HepG2 (cell line): ENCODE measurements around the gene FKBP5. TPM values are rescaled to one million over a fixed set of nuclear protein-coding genes. Genes with fewer than 3 reads are reported as not detected.

Experiments used
- ATAC-seq: fragments of 200-7000 bp; cut with Tn5 transposase; 3 replicates; pipeline ENCODE4 v1.9.1; 2020; ENCODE audit warnings: mild to moderate bottlenecking, moderate library complexity
- BruUV-seq: library from RNA; stranded (reverse); fragments of 400-500 nt; replicated peaks from 2 replicates; lab custom pipeline; 2021; lab: Mats Ljungman, UMichigan
- CTCF ChIA-PET: fragments of 300-600 bp; formaldehyde crosslinking; extraction: SDS; loops from one replicate; lab custom pipeline; 2021; ENCODE audit warnings: low total read pairs, inconsistent platforms, low intra/inter-chr PET ratio; lab: Yijun Ruan, JAX
- POLR2A ChIA-PET: fragments of 350-600 bp; sonication (Branson Sonifier 250); formaldehyde crosslinking; loops from one replicate; lab custom pipeline; 2020; ENCODE audit warnings: antibody characterized with exemption, inconsistent platforms; lab: Yijun Ruan, JAX
- DNase-seq: peaks from one replicate; pipeline ENCODE4 v3.0.0-alpha.2; 2015; ENCODE audit warnings: low spot score
- FAIRE-seq: peaks from 3 replicates; lab custom pipeline; 2011; peaks lifted over from hg19 to GRCh38; lab: Jason Lieb, UNC
- H2AFZ ChIP-seq: one replicate; pipeline ENCODE4 v1.6.1; 2011; ENCODE audit warnings: low read length, inconsistent platforms
- H3K27ac ChIP-seq: fragments of 300-600 bp; 3 replicates; pipeline ENCODE4 v1.8.0; 2011; ENCODE audit warnings: mixed run types, mild to moderate bottlenecking, mixed read lengths, low read length, inconsistent platforms; ENCODE audit not compliant: insufficient read depth; ENCODE audit errors: extremely low read length
- H3K27me3 ChIP-seq, 2 experiments: fragments of 200-600 bp in 1 of 2; 2 replicates in 1 of 2; 3 replicates in 1 of 2; pipeline versions ENCODE4 v1.6.0 to v1.8.0; 2011; ENCODE audit warnings: low read length in 2 of 2, mild to moderate bottlenecking in 2 of 2, moderate library complexity in 2 of 2, inconsistent platforms in 1 of 2; ENCODE audit not compliant: insufficient read depth in 2 of 2, control insufficient read depth in 1 of 2
- H3K36me3 ChIP-seq, 2 experiments: fragments of 200-600 bp in 1 of 2; replicated peaks in 1 of 2; 2 replicates in 1 of 2; 3 replicates in 1 of 2; pipeline versions ENCODE4 v1.5.1 to v1.8.0; 2011; ENCODE audit warnings: low read length in 2 of 2, inconsistent platforms in 1 of 2; ENCODE audit not compliant: insufficient read depth in 2 of 2, control insufficient read depth in 1 of 2
- H3K4me1 ChIP-seq: 2 replicates; pipeline ENCODE4 v1.5.1; 2012; ENCODE audit warnings: low read length, inconsistent platforms; ENCODE audit not compliant: insufficient read depth
- H3K4me2 ChIP-seq: 2 replicates; pipeline ENCODE4 v1.6.0; 2011; ENCODE audit warnings: low read depth, low read length, inconsistent platforms
- H3K4me3 ChIP-seq, 3 experiments: fragments of 200-600 bp in 1 of 3; sonication (generic), shearing (Covaris generic) in 1 of 3; replicated peaks in 1 of 3; 2 replicates each; pipeline ENCODE4 v1.5.1; 2011 to 2016; ENCODE audit warnings: low read length in 3 of 3, inconsistent platforms in 2 of 3, low read depth in 2 of 3, mild to moderate bottlenecking in 2 of 3, control low read depth in 1 of 3, mixed read lengths in 1 of 3; ENCODE audit not compliant: insufficient read depth in 1 of 3
- H3K79me2 ChIP-seq: one replicate; pipeline ENCODE4 v1.6.1; 2011; ENCODE audit warnings: low read length, inconsistent platforms; ENCODE audit not compliant: insufficient read depth
- H3K9ac ChIP-seq: 2 replicates; pipeline ENCODE4 v1.6.0; 2011; ENCODE audit warnings: mild to moderate bottlenecking, low read depth, low read length, inconsistent platforms; ENCODE audit not compliant: insufficient read depth
- H3K9me3 ChIP-seq: 2 replicates; pipeline ENCODE4 v1.5.1; 2012; ENCODE audit warnings: mild to moderate bottlenecking, low read length
- H4K20me1 ChIP-seq: 2 replicates; pipeline ENCODE4 v1.6.0; 2011; ENCODE audit warnings: inconsistent platforms, mild to moderate bottlenecking, low read length, moderate library complexity; ENCODE audit not compliant: insufficient read depth
- NAIF1 ChIP-seq: sonication (generic); formaldehyde crosslinking; IDR thresholded peaks from 2 replicates; pipeline ENCODE4 v1.5.0; 2020; ENCODE audit warnings: mild to moderate bottlenecking, missing genetic modification reagents, borderline replicate concordance
- NFYB ChIP-seq: sonication (generic); formaldehyde crosslinking; IDR thresholded peaks from 2 replicates; pipeline ENCODE4 v1.4.0; 2020; ENCODE audit warnings: missing genetic modification reagents
- PPARG ChIP-seq: conservative IDR thresholded peaks from 2 replicates; pipeline ENCODE4 v1.6.1; 2016; ENCODE audit warnings: missing biosample characterization, missing genetic modification reagents
- ZNF326 ChIP-seq: sonication (generic); formaldehyde crosslinking; IDR thresholded peaks from 2 replicates; pipeline ENCODE4 v1.4.0; 2020; ENCODE audit warnings: missing genetic modification reagents, borderline replicate concordance
- ZNF451 ChIP-seq: sonication (generic); formaldehyde crosslinking; IDR thresholded peaks from 2 replicates; pipeline ENCODE4 v1.5.0; 2020; ENCODE audit warnings: mild to moderate bottlenecking, missing genetic modification reagents
- ZNF879 ChIP-seq: sonication (generic); formaldehyde crosslinking; IDR thresholded peaks from 2 replicates; pipeline ENCODE4 v1.8.1; 2023; ENCODE audit warnings: missing genetic modification reagents
- WGBS: methylation state at CpG from one replicate; pipeline ENCODE4 v1.1.6; 2017; ENCODE audit warnings: low lambda C conversion rate; 5-methylcytosine and 5-hydroxymethylcytosine counted together
- in situ Hi-C: cut with HindIII; loops from 2 replicates; pipeline ENCODE4 v1.10.0; 2017; ENCODE audit warnings: low pct_unique_long_range_greater_than_20kb; ENCODE audit not compliant: extremely low pct_ligation_motif_present
- intact Hi-C: fragments of 100-400 bp; cut with micrococcal nuclease; formaldehyde crosslinking; loops from one replicate; pipeline ENCODE4 v1.10.0; 2022; ENCODE audit not compliant: unreplicated experiment
- polyA plus RNA-seq, 8 experiments: library from polyadenylated mRNA; depleted of rRNA in 3 of 8; stranded (reverse) in 7 of 8; unstranded in 1 of 8; fragments of >200 nt; fragmentation: Illumina TruSeq in 4 of 8; extraction: Trizol in 4 of 8; gene quantifications; 2 replicates each; pipeline versions ENCODE4 v1.2.1 to v1.2.3, GENCODE V29; 2011 to 2016; ENCODE audit warnings: low read depth in 4 of 8, missing spikeins in 1 of 8, mixed read lengths in 1 of 8; ENCODE audit not compliant: insufficient read depth in 1 of 8
- total RNA-seq, 5 experiments: library from RNA; depleted of rRNA; stranded (reverse); fragments of >200 nt; fragmentation: Illumina TruSeq; extraction: Trizol; gene quantifications; 2 replicates each; pipeline ENCODE4 v1.2.3, GENCODE V29; 2016; ENCODE audit warnings: low read depth in 1 of 5

The FKBP5 gene
- total and polyA plus RNA-seq, 2 of the 13 experiments (the other 11 are each of a cell fraction or from before 2014, with no cell fraction given): 8.0 to 17.4 TPM

GRCh38 chr6:35729722-35730121 lies 41.0 kb upstream of the FKBP5 start:
- H3K27ac ChIP-seq: no peak overlapping the region
- TF ChIP-seq ZNF451 (CRISPR knock-in tag) (no peak), ZNF326 (CRISPR knock-in tag) (no peak), ZNF879 (CRISPR knock-in tag) (no peak), NAIF1 (CRISPR knock-in tag) (no peak), NFYB (CRISPR knock-in tag) (no peak), PPARG (peak; percentile 27; the same call in 1 of the 2 replicates)
- peak overlapping the region in 2 of 3 experiments; percentile 5 to 88; a peak in 2 of 6 replicates for H3K4me3 ChIP-seq
- BruUV-seq: no TSS peak
- H3K36me3 ChIP-seq: no peaks in the 10 kb centered on the region
- no peak for ATAC-seq
- H3K27me3 ChIP-seq: no peaks in the 10 kb centered on the region; a peak in 1 of 5 replicates
- H3K4me2 ChIP-seq: peak overlapping the region; percentile 100
- CTCF ChIA-PET: no interaction called here
- POLR2A ChIA-PET: no interaction called here
- H3K9me3 ChIP-seq: no peaks in the 10 kb centered on the region
- H4K20me1 ChIP-seq: no peaks in the 10 kb centered on the region
- WGBS: 2% methylated on average over 2 of the region's 2 CpGs
- no peak for FAIRE-seq
- no peaks in the 10 kb centered on the region for H3K79me2 ChIP-seq
- intact Hi-C loops (loop anchor here (10.0 kb wide), 1 partner anchor 435 kb away; the partner anchor contains the start of gene DEF6), in situ Hi-C loops (loop anchor here (5.0 to 10.0 kb wide), 2 partner anchors 42 to 415 kb away; partner anchors contain the start of gene FKBP5)
- H3K4me1 ChIP-seq: peaks cover 78% of the 10 kb centered on the region
- no peak for DNase-seq
- H2AFZ ChIP-seq: no peak overlapping the region
- no peak overlapping the region for H3K9ac ChIP-seq
